C4-2B (cell line): ENCODE results near the gene SOAT2.

ENCODE experiments used
- CTCF ChIP-seq: fragments of 450-650 bp; conservative IDR thresholded peaks from 2 replicates; pipeline ENCODE4 v1.5.1; 2017; ENCODE audit warnings: mild to moderate bottlenecking
- ZFX ChIP-seq: fragments of 450-650 bp; IDR thresholded peaks from 2 replicates; pipeline ENCODE4 v1.6.1; 2017

DNA sequence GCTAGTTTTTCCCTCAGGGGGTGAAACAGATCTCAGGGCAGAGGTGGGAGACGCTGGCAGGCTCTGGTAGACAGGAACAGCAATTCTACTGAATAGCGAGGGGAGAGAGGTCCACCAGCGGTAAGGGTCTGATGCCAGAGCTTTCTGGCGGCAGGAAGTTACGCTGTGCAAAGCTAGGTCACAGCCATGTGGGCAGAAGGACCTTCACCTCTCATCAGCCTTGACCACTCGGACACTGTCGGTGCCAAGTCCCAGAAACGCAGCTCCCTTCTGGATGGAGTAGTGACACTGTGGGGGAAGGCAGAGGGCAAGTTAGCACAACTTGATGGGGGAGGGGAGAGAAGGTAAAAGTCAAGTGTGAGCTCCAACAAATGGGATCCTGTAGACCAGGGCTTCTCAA is 66.9 kb downstream of the SOAT2 start:
- TF ChIP-seq CTCF (no peak), ZFX (no peak)
